Measurements from ENCODE around the gene LRSAM1. TPM values are rescaled to one million over a fixed set of nuclear protein-coding genes. Genes with fewer than 3 reads are reported as not detected.
A peak's percentile ranks its signal among the peaks of the same experiment; 100 is the strongest.

Gene LRSAM1
- total and polyA plus RNA-seq, 9 of the 15 experiments (the other 6 are each of a cell fraction or from before 2014, with no cell fraction given): 0.07 to 16.2 (median 4.7) TPM

DNA sequence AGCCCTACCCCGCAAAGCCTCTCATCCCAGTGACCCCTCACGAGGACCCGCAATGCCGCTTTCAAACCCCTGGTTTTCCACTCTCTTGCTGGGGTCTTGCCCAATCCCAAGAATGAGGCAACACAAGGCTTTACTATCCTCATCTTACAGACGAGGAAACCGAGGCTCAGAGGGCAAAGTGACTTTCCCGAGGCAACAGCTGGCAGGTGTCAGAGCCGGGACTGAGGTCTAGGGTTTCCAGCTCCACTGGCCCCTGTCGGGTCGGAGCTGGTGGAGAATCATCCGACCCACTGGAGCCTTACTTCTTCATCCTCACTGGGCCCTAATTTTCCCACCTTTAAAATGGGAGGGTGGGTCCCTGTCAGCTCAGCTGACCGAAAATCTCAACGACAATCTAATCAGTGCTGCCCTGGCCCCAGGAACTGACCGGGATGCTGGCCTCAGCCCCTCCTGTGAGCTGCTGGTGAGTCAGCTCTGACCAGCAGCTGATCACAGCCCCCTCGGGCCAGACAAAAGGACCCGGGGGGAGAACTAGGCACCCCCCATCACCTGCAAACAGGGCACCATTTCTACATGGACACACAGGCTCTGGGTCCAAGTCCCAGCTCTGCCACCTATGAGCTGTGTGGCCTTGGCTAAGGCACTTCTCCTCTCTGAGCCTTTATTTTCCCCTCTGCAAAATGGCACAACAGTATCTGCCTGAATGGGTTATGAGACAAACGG, 88.1 kb downstream of the LRSAM1 start (continued):
- TF ChIP-seq, protein P1, sequence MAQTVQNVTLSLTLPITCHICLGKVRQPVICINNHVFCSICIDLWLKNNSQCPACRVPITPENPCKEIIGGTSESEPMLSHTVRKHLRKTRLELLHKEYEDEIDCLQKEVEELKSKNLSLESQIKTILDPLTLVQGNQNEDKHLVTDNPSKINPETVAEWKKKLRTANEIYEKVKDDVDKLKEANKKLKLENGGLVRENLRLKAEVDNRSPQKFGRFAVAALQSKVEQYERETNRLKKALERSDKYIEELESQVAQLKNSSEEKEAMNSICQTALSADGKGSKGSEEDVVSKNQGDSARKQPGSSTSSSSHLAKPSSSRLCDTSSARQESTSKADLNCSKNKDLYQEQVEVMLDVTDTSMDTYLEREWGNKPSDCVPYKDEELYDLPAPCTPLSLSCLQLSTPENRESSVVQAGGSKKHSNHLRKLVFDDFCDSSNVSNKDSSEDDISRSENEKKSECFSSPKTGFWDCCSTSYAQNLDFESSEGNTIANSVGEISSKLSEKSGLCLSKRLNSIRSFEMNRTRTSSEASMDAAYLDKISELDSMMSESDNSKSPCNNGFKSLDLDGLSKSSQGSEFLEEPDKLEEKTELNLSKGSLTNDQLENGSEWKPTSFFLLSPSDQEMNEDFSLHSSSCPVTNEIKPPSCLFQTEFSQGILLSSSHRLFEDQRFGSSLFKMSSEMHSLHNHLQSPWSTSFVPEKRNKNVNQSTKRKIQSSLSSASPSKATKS (CRISPR knock-in tag; IDR thresholded peaks at IDR 0.05): no peak
- TF ChIP-seq ZNF561 (CRISPR knock-in tag; conservative IDR thresholded peaks at IDR 0.05) (no peak), MYC (IDR thresholded peaks at IDR 0.05; ENCODE audit: low read depth, low read length) (no peak; the same call in 1 of the 2 replicates), MYC (CRISPR knock-in tag; IDR thresholded peaks at IDR 0.05; ENCODE audit: borderline replicate concordance, low read depth) (no peak), NR2F6 (CRISPR knock-in tag; IDR thresholded peaks at IDR 0.05) (no peak), MECOM (CRISPR knock-in tag; IDR thresholded peaks at IDR 0.05) (no peak), TAF7 (tag; IDR thresholded peaks at IDR 0.05) (no peak), SAFB2 (IDR thresholded peaks at IDR 0.05; ENCODE audit: borderline replicate concordance, low read depth, low read length, severe bottlenecking) (no peak), NCOA6 (IDR thresholded peaks at IDR 0.05) (no peak), BDP1 (IDR thresholded peaks at IDR 0.05; ENCODE audit: insufficient read depth, insufficient read length) (no peak), SMAD1 (IDR thresholded peaks at IDR 0.05; ENCODE audit: low read depth, low read length, partially characterized antibody) (no peak), XRCC4 (IDR thresholded peaks at IDR 0.05; ENCODE audit: extremely low read depth, insufficient read depth, insufficient read length) (no peak), TAF15 (IDR thresholded peaks at IDR 0.05; ENCODE audit: low read depth, low read length) (no peak), MEIS2 (IDR thresholded peaks at IDR 0.05; ENCODE audit: partially characterized antibody) (peak; percentile 28), GTF2A2 (tag; IDR thresholded peaks at IDR 0.05) (no peak), NCOA4 (IDR thresholded peaks at IDR 0.05; ENCODE audit: partially characterized antibody) (no peak), CHD1 (IDR thresholded peaks at IDR 0.05; ENCODE audit: low read length) (no peak)
- TF ChIP-seq, protein P2, sequence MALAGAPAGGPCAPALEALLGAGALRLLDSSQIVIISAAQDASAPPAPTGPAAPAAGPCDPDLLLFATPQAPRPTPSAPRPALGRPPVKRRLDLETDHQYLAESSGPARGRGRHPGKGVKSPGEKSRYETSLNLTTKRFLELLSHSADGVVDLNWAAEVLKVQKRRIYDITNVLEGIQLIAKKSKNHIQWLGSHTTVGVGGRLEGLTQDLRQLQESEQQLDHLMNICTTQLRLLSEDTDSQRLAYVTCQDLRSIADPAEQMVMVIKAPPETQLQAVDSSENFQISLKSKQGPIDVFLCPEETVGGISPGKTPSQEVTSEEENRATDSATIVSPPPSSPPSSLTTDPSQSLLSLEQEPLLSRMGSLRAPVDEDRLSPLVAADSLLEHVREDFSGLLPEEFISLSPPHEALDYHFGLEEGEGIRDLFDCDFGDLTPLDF (CRISPR knock-in tag; IDR thresholded peaks at IDR 0.05): no peak
- TF ChIP-seq, protein P3, sequence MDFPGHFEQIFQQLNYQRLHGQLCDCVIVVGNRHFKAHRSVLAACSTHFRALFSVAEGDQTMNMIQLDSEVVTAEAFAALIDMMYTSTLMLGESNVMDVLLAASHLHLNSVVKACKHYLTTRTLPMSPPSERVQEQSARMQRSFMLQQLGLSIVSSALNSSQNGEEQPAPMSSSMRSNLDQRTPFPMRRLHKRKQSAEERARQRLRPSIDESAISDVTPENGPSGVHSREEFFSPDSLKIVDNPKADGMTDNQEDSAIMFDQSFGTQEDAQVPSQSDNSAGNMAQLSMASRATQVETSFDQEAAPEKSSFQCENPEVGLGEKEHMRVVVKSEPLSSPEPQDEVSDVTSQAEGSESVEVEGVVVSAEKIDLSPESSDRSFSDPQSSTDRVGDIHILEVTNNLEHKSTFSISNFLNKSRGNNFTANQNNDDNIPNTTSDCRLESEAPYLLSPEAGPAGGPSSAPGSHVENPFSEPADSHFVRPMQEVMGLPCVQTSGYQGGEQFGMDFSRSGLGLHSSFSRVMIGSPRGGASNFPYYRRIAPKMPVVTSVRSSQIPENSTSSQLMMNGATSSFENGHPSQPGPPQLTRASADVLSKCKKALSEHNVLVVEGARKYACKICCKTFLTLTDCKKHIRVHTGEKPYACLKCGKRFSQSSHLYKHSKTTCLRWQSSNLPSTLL (IDR thresholded peaks at IDR 0.05): no peak
- TF ChIP-seq, protein P4, sequence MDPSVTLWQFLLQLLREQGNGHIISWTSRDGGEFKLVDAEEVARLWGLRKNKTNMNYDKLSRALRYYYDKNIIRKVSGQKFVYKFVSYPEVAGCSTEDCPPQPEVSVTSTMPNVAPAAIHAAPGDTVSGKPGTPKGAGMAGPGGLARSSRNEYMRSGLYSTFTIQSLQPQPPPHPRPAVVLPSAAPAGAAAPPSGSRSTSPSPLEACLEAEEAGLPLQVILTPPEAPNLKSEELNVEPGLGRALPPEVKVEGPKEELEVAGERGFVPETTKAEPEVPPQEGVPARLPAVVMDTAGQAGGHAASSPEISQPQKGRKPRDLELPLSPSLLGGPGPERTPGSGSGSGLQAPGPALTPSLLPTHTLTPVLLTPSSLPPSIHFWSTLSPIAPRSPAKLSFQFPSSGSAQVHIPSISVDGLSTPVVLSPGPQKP (CRISPR knock-in tag; IDR thresholded peaks at IDR 0.05): no peak

Data from K562 (cell line).